ENCODE data around the gene OR4D11. TPM values are rescaled to one million over a fixed set of nuclear protein-coding genes. Genes with fewer than 3 reads are reported as not detected.

OR4D11 gene
- total and polyA plus RNA-seq, 12 donors: not detected

DNA sequence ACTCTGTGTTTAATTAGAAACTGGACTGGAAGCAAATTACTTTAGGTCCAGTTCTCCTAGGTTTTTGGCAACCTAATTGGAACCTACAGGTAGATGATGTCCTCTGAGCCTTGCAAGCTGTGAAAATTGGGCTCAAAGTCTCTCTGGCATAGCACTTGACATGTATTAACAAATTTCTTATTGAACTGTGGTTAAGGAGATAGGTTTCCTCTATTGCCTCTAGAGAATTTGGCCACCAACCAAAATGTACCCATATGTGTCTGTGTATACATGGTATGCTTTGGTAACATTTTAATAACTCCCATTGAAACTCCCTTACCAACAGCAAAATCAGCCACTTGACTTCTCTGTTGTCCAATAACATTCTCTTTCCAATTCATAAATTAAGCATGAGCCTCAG is 30.4 kb upstream of the OR4D11 start, which contains the start of gene OR4D10:
Gene OR4D10 (plus strand): TSS at position 301 of the 400 bp plus-strand sequence. CDS start 4,115 bp downstream, outside the sequence.
- Histone ChIP-seq H3K27ac (no peak within 1 kb of the TSS), H3K4me3 (no peak within 1 kb of the TSS), H3K9me3 (replicated peaks in 1 of 3) (no peaks in the 10 kb centered on the region), H3K4me1 (replicated peaks in 1 of 2) (no peaks in the 10 kb centered on the region), H3K36me3 (replicated peaks in 1 of 2) (no peaks in the 10 kb centered on the region), H3K27me3 (no peaks in the 10 kb centered on the region)
- no peak for TF ChIP-seq CTCF (IDR thresholded peaks at IDR 0.05)
- TF ChIP-seq POLR2A (IDR thresholded peaks at IDR 0.05): no peak
- intact Hi-C loops (cut with DNase I): no loop called here
- DNase-seq: no peak

- Histone ChIP-seq H3K36me3 (replicated peaks in 1 of 2) (no peaks in the 10 kb centered on the region), H3K4me1 (replicated peaks in 1 of 2) (no peaks in the 10 kb centered on the region), H3K9me3 (replicated peaks in 1 of 3) (no peaks in the 10 kb centered on the region), H3K27me3 (no peaks in the 10 kb centered on the region), H3K4me3 (no peak overlapping the region), H3K27ac (no peak overlapping the region)
- intact Hi-C loops (cut with DNase I): no loop called here
- DNase-seq: no peak
- 56 to 71% (median 65%) methylated on average over 9 of the region's 9 CpGs for WGBS, 4 donors
- TF ChIP-seq CTCF (IDR thresholded peaks at IDR 0.05) (no peak), POLR2A (IDR thresholded peaks at IDR 0.05) (no peak)
These were observed 28.2 kb upstream of the OR4D11 start for GRCh38 chr11:59475176-59475575.

DNA sequence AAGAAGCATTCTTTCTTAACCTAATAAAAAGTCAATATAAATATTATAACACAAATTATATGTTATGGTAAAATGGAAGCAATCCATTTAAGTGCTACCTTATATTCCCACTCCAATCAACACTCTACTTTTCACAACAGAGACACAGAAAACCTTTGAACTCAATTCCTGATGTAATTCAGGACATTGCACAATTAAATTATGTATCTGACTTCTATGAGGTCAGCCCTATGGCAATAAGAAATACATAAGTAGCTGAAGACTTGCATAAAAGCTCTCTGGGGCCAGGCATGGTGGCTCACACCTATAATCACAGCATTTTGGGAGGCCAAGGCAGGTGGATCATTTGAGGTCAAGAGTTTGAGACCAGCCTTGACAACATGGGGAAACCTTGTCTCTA is 23.5 kb upstream of the OR4D11 start:
- no peaks in the 10 kb centered on the region for H3K9me3 ChIP-seq (replicated peaks in 1 of 3)
- no peaks in the 10 kb centered on the region for H3K4me1 ChIP-seq (replicated peaks in 1 of 2)
- H3K4me3 ChIP-seq: no peak overlapping the region
- H3K36me3 ChIP-seq (replicated peaks in 1 of 2): no peaks in the 10 kb centered on the region
- DNase-seq: no peak
- no peak overlapping the region for H3K27ac ChIP-seq
- TF ChIP-seq CTCF (IDR thresholded peaks at IDR 0.05): no peak
- TF ChIP-seq POLR2A (IDR thresholded peaks at IDR 0.05): no peak
- intact Hi-C loops (cut with DNase I): no loop called here
- H3K27me3 ChIP-seq: peaks cover 3% of the 10 kb centered on the region

DNA sequence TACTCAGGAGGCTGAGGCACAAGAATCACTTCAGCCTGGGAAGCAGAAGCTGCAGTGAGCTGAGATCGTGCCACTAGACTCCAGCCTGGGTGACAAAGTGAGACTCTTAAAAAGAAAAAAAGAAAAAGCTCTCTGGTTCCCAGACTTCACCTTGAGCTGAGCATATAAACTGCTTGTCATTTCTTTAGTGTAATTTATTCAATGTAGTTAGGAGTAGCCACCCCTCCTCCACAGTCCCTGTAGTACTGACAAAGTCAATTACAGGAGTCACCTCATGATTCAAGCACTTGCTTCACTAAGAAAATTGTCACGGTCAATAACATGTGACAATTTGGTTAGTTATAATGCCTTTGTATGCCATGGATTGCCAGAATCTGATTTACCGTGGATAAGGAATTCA is 23.0 kb upstream of the OR4D11 start:
- 70 to 78% (median 71%) methylated on average over 3 of the region's 3 CpGs for WGBS, 4 donors
- H3K4me1 ChIP-seq (replicated peaks in 1 of 2): no peaks in the 10 kb centered on the region
- H3K9me3 ChIP-seq (replicated peaks in 1 of 3): no peaks in the 10 kb centered on the region
- H3K36me3 ChIP-seq (replicated peaks in 1 of 2): no peaks in the 10 kb centered on the region
- peaks cover 3% of the 10 kb centered on the region for H3K27me3 ChIP-seq
- intact Hi-C loops (cut with DNase I): no loop called here
- no peak overlapping the region for H3K27ac ChIP-seq
- TF ChIP-seq CTCF (IDR thresholded peaks at IDR 0.05): no peak
- DNase-seq: no peak
- no peak overlapping the region for H3K4me3 ChIP-seq

Data from adrenal gland (tissue), 12 donors.